Stimulated activated CD8-positive, alpha-beta memory T cell treated with anti-CD3 and anti-CD28 coated beads, Interleukin-4, amount 100 ng/mL, for 4 hours (primary cell): ENCODE data around the gene RNPEP.
"Not testable (repeated sequence)": the region's sequence is repeated elsewhere in the genome, so short reads cannot be mapped to it uniquely, and the experiment has no call there.

Experiments used
- DNase-seq, 2 donors: peaks; one replicate each; pipeline ENCODE4 v3.0.0-alpha.2; 2020; ENCODE audit warnings: low read depth in 2 of 2, low spot score in 1 of 2

Gene RNPEP

GRCh38 chr1:201955729-201956143 is 26.7 kb upstream of the RNPEP start:
- DNase-seq: no peak

- no peak for DNase-seq
These were observed 24.1 kb upstream of the RNPEP start for GRCh38 chr1:201958348-201958747.

- DNase-seq: not testable (repeated sequence)
These were observed 20.1 kb upstream of the RNPEP start for GRCh38 chr1:201962382-201962781.

GRCh38 chr1:201964261-201964660 is 18.2 kb upstream of the RNPEP start:
- no peak for DNase-seq

- no peak for DNase-seq
These were observed 16.3 kb upstream of the RNPEP start for GRCh38 chr1:201966171-201966570.

- no peak for DNase-seq
These were observed 14.1 kb upstream of the RNPEP start for GRCh38 chr1:201968202-201968925.

GRCh38 chr1:201970334-201971159 is 11.9 kb upstream of the RNPEP start:
- DNase-seq: no peak

- peak; percentile 35 to 43 for DNase-seq
These were observed 296 bp upstream of the RNPEP start for GRCh38 chr1:201982082-201982622.

- DNase-seq: no peak
These were observed 945 bp downstream of the RNPEP start for GRCh38 chr1:201983380-201983805.

- DNase-seq: no peak
These were observed 2.0 kb downstream of the RNPEP start for GRCh38 chr1:201984446-201984845.

GRCh38 chr1:201985355-201985754 is 2.9 kb downstream of the RNPEP start:
- DNase-seq: no peak

- no peak for DNase-seq
These were observed 6.2 kb downstream of the RNPEP start for GRCh38 chr1:201988601-201989000.

- DNase-seq: no peak
These were observed 7.1 kb downstream of the RNPEP start for GRCh38 chr1:201989354-201990128.

GRCh38 chr1:201990427-201990826 is 8.0 kb downstream of the RNPEP start:
- no peak for DNase-seq

- no peak for DNase-seq
These were observed 17.3 kb downstream of the RNPEP start for GRCh38 chr1:201999625-202000238.

GRCh38 chr1:202002507-202002906 is 20.1 kb downstream of the RNPEP start:
- DNase-seq: no peak

GRCh38 chr1:202004711-202005110 is 22.3 kb downstream of the RNPEP start:
- no peak for DNase-seq

- DNase-seq: no peak
These were observed 23.5 kb downstream of the RNPEP start for GRCh38 chr1:202005958-202006357.

- no peak for DNase-seq
These were observed 24.9 kb downstream of the RNPEP start for GRCh38 chr1:202007304-202007703.

GRCh38 chr1:202007805-202008489 is 25.5 kb downstream of the RNPEP start:
- no peak for DNase-seq
